Measurements from ENCODE around the gene CDCP2.

DNA sequence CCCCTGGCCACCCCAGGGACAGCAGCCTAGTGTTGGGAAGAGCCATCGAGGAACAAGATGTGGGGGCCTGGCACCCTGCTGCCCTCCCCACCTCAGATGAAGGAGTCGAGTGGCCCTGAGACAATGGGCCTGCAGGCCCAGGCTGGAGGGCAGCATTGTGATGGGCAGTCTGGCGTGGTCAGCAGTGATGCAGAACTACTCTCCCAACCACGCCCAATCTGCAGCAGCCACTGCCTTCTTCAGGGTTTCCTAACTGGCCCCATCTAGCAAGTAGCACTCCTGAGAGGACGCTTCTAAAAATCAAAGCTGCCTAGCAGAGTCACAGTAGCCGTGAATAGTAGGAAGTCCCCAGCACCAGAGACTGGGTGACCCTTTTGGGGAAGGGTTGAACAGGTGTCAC is 18.5 kb downstream of the CDCP2 start:
- TF ChIP-seq CTCF (IDR thresholded peaks at IDR 0.05) (no peak), POLR2A (IDR thresholded peaks at IDR 0.05) (no peak)

Measured in esophagus squamous epithelium (tissue), 4 donors.